HG02678 (cell line): ENCODE data around the gene ZNF134.
A peak's percentile ranks its signal among the peaks of the same experiment; 100 is the strongest.

Source experiments
- ATAC-seq: cut with Tn5 transposase; IDR thresholded peaks from one replicate; pipeline ENCODE4 v1.9.1; 2021; ENCODE audit warnings: mild to moderate bottlenecking, moderate library complexity; ENCODE audit not compliant: unreplicated experiment

ZNF134 gene

DNA sequence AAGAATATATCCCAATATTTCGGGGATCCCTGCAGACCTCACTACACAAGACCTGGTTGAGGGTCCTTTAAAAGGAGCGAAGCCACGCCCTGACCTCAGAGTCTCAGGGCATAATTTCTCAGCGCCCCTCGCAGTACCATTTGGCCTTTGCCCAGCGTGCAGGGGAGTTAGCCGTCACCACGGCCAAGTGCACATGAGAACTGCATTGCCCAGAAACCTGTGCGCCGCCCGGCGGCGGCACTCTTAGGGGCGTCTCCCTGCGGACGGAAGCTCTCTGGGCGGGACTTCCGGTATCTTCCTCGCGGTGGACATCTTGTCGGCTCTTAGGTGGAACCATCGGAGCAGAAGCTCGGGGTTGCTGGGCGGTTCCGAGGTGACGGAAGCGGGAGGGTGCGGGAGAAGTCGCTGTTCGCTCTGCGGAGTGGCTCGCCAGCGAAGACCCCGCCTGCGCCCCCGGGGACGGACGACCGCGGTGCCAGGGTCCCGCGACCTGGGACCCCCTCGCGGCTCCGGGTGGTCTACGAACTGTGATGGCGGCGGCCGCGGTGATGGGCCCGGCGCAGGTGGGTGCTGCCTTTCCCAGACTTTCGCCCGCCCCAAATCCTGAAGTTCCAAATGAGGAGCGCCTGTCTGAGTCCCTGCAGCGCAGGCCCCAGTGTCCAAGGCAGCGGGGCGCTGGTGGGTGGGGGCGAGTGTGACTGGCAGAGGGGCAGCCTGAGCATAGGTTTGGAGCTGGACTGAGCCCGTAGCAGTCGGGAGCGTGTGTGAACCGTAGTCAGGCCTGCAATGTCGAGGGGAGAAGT lies at the start of gene ZNF134:
TSS of gene ZNF134 (plus strand) at position 302 of the 803 bp plus-strand sequence. CDS start 5,227 bp downstream, outside the sequence.
- peak; percentile 99 for ATAC-seq

DNA sequence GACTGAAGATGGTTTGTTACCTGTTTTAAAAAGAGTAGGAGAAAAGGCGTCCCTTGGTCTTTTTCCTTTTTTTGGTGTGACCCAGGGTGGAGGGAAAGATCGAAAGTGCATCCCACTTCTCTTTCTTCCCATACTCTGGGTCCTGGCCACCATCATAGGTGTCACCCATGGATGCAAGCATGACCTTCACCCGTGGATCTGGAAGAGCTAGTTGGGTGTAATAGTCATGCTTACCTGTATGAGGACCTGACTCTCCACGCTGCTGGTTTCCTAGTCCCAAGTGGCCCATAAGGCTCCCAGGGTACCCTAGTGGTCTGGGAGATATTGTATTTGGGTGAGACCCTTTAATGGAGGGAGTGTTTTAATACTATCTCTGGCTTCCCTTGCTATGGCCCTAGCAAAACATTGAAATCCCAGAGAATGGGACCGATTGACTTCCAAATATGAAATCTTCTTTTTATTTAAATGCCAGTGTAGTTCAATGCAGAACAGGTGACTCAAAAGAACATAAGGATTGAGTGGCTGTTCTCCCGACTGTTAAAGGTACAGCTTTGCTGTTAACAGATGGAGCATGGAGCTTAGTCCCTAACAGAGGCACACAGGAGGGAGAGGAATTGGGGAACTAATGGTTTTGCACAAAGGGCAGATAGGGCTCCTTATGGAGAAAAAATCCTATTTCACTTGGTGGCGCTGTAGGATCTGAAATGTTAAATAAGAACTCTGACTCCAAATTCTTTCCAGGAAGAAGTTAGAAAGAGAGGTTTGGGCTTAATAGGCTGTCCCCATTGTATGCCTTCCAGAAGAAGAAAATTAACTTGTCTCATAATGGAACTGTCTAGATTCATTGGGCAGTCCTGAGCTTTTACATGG lies 47.4 kb upstream of the ZNF134 start:
- no peak for ATAC-seq

DNA sequence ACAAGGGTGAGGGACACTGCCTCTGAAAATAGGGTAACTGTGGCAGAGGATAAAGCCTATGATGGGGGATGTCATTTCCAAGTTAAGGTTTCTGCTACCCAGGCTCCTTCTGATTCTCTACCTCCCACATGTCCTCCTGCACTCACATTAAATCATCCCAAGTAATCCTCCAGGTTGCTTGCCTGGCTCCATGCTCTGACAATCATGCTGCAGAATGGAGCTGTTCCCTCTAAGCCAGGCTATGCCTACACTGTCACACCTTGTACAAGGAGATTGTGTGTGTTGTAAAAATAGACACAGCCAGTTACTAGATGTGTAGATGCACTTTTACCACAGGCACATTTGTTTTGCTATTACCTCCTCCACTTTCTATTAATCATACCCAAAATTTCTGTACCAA lies 43.3 kb upstream of the ZNF134 start:
- ATAC-seq, result no peak

DNA sequence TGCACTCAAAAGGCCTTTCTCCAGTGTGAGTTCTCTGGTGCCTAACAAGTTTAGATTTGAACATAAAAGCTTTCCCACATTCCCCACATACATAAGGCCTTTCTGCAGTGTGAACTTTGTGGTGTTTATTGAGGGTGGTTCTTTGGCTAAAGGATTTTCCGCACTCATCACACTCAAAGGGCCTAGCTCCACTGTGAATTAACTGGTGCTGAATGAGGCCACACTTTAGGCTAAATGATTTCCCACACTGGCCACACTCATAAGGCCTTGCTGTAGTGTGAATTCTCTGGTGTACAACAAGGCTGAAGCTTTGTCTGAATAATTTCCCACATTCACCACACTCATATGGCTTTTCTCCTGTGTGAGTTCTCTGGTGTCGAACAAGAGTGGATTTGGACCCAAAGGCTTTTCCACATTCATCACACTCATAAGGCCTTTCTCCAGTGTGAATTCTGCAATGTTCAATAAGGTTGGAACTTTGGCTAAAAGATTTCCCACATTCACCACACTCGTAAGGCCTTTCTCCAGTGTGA lies 41.6 kb upstream of the ZNF134 start:
- ATAC-seq, result no peak

DNA sequence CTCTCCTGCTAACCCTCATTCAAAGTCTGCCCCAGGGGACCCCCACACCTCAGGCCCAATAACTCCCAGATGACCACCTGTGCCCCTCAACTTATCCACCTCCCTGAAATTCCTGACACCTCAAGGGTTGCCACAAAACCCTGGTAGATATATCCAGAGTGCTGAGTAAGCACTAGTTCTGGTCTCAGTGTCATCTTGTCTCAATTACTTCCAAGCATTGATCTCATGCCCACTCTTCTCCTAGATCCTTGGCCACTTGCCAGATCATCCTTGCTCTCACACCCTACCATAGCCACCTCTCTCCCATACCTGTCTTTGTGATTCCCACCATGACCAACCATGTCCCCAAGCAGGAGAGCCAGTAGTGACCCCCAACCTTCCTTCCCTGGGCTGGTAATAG lies 37.4 kb upstream of the ZNF134 start:
- no peak for ATAC-seq

DNA sequence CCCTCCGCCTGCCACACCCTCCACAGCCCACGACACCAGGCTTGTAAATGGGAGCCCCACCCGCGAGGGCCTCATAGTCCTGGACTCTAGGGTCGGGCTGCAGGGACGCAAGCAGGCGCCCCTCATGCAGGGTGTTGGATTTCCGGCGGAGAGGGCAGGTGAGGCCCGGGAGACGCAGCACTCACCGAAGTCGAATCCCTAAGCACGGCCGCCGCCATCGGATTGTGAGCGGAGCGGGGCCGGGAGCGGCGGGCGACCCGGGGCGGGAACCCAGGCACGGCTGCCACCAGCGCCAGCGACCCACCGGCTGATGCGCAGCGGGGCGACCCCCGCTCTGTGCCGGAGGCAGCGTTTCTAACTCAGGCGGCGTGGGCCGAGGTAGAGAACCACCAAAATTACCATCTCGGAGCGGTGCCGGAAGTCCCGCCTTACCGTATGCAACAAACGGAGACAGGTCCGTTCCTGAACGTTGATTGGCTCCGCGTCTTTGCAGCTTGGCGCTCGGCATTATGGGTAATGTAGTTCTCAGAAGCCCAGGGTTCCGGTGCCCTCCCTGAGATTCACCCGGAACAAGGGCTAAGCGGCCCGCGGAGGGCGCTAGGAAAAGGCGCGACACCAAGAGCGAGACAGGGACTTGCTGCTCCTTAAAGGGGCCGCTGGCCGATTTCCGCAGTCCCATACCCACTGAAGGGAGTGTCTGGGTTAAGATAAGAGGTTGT lies 35.4 kb upstream of the ZNF134 start, which contains the start of gene ZNF416:
TSS of gene ZNF416 (minus strand) at position 425 of the 719 bp plus-strand sequence. CDS start at position 218, 207 bp downstream.
- peak; percentile 97 for ATAC-seq

DNA sequence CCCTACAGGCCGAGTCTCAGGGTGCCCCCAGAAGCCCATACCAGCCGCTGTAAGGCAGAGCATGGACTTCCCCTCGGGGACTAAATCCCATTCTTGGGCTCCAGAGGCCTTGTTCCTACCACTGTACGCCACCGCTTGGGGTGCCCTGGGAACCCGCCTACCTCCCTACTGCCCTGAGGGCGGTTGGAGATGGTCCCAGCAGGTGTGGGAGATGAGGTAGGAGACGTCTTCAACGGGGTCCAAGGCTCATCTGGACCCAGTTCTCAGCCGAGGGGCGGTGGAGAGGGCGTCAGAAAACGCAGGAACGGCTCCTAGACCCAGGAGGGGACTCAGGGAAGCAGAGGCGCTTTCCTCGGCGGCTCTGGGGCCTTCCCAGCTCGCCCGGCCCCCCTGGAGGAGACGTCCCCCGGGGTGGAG lies 30.9 kb upstream of the ZNF134 start:
- no peak for ATAC-seq

DNA sequence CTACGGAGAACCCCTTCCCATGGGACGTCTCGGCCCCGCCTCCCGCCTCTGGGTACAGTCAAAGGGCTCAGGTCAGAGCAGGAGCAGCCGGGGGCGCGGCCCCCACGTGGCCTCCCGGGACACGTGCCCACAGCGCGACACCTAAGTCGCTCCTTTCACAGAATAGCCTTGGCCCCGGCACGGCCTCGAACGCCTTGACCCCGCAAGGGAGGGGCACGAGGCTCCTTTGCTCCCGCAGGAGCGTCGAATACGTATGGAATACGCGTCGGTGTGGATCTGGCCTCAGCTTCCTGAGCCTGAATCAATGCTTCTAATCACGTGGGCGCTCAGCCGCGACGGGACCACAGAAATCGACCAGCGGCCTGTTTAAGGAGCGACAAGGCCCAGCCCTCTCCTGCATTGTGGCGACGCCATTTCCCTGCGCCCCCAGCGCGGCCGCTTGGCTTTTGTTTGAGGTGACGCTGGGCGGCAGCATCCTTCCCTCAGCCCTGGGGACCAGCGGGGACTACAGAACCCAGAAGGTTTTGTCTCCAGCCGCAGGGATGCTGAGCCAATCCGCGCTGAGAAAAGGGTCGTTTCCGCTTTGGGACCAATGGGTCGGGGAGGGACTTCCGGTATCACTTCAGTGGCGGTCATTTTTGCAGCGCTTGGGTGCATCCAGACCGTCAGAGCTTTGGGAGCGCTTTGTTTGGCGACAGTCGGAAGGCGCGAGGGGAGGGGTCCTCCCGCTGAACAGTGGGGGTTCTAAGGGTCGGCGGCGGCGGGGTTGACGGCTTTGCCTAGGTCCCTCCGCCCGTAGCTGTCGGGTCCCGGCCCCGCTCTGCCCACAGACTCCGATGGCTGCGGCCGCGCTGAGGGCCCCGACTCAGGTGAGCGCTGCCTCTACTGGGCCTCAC lies 30.3 kb upstream of the ZNF134 start, which contains the start of gene ZIK1:
TSS of gene ZIK1 (plus strand) at position 625 of the 896 bp plus-strand sequence. CDS start at position 837, 212 bp downstream.
- ATAC-seq, result peak; percentile 79

DNA sequence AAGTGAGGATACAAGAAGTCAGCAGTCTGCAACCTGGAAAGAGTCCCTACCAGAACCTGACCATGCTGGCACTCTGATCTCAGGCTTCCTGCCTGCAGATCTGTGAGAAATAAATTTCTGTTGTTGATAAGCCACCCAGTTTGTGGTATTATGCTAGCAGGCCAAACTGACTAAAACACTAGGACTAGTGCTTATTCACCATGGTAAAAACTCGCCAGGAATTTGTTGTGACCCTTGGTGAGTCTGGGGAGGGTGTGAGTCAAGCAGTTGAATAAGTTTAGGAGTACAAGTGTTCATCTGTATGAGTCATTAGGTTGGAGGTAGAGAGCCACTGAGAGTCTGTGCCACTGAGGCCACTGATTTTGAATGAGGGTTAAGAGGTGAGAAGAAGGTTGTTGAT lies 26.5 kb upstream of the ZNF134 start:
- ATAC-seq, result no peak

DNA sequence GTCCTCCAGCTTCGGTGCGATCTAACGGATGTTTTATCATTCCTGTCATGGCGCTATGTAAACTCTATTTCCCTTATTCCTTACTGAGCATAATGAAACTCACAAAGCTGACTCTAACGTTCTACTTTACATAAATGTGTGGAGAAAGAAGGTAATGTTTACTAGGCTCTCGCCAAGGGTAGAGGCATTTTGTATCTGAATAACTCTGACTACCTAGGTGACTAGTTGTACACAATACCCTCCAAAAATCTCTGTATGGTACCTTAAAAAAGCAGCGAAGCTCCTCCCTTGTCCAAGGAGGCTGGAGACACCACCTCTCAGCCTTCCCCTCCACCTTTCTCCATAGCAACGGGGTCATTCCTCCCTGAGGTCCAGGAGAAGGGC lies 14.7 kb upstream of the ZNF134 start:
- no peak for ATAC-seq

DNA sequence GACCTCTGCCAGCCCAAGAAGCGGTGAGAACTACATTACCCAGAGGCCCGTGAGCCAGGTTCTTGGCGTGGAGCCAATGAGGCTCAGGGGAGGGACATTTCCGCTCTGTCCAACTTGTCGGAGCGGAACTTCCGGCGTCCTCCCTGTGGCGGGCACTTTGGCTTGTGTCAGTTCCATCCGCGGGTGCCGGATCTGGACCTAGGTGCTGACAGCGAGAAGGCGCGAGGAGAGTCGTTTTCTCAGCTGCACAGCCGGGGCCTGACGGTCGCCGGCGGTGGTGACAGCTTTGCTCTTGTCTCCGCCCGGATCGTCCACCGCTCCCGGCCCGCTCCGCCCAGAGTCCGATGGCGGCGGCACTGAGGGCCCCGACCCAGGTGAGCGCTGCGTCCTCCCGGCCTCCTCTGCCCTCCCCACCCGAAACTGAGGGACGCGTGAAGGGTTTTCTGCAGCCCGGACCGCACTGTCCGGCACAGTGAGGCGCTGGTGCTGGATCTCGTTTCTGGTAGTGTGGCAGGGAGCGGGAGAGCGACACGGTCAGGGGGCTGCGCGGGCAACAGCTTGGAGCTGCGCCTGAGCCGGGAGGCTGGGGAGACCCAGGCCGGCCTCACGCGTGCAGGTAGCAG lies 14.2 kb upstream of the ZNF134 start, which contains the start of gene ZNF530:
TSS of gene ZNF530 (plus strand) at position 125 of the 623 bp plus-strand sequence. CDS start 4,461 bp downstream, outside the sequence.
- ATAC-seq, result peak; percentile 98

DNA sequence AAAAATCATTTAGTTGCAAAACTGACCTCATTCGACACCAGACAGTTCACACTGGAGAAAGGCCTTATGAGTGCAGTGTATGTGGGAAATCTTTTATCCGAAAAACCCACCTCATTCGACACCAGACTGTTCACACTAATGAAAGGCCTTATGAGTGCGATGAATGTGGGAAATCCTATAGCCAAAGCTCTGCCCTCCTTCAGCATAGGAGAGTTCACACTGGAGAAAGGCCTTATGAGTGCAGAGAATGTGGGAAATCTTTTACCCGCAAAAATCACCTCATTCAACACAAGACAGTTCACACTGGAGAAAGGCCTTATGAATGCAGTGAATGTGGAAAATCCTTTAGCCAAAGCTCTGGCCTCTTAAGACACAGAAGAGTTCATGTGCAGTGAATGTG lies 7.1 kb upstream of the ZNF134 start:
- no peak for ATAC-seq

DNA sequence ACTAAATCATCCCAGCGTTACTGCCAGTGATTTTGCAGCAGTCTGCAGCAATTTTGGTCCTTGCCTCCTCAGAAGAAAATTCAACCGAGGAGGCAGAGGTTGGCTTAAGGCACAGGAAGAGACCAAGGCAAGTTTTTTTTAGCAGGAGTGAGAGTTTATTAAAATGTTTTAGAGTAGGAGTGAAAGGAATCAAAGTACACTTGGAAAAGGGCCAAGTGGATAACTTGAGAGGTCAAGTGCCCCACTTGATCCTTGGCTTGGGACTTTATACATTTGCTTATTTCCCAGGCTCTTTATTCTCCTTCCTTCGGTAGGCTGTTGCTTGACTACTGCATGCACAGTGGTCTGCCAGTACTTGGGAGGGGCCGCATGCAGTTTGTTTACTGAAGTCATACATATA lies 2.9 kb upstream of the ZNF134 start:
- no peak for ATAC-seq

DNA sequence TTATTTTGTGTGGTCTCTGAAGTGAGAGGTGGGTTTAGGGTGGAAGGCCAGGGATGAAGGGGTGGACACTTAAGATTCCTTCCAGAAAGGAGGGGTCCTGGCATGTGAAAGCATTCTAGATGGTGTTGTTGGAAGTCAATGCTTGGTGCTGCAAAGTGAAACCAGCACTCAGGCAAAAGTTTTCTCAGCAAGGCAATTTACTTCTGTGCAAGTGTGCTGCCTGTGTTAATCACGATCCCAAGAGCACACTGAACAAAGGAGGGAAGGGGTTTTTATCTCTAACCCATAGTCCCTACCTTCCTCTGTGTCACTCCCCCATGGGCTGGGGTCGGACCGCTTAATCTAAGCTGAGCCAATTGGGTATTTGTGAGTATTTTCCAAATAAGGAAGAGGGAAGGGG lies 1.3 kb downstream of the ZNF134 start:
- ATAC-seq, result no peak

DNA sequence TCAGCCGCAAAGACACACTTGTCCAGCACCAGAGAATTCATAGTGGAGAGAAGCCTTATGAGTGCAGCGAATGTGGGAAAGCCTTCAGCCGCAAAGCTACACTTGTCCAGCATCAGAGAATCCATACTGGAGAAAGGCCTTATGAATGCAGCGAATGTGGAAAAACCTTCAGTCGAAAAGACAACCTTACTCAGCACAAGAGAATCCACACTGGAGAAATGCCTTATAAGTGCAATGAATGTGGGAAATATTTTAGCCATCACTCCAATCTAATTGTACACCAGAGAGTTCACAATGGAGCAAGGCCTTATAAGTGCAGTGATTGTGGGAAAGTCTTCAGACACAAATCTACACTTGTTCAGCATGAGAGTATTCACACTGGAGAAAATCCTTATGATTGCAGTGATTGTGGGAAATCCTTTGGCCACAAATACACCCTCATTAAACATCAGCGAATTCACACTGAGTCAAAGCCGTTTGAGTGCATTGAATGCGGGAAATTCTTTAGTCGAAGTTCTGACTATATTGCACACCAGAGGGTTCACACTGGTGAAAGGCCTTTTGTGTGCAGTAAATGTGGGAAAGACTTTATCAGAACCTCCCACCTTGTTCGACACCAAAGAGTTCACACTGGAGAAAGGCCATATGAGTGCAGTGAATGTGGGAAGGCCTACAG lies 6.8 kb downstream of the ZNF134 start:
- ATAC-seq, result no peak

DNA sequence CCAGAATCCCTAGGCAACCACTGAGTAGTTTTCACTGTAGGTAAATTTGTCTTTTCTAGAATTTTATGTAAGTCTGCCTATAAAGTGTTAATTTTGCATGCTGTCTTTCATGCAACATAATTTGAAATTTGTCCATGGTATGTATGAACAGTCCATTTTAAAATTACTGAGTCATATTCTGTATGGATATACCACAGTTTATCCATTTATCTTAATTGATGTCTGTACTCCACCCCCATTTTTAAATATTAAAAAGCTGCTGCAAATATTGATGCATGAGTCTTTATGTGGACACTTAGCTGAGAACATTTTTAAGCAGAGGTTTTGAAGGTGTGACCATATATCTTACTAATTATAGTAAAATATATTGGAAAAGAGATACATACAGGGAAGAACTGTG lies 9.0 kb downstream of the ZNF134 start:
- ATAC-seq, result no peak

DNA sequence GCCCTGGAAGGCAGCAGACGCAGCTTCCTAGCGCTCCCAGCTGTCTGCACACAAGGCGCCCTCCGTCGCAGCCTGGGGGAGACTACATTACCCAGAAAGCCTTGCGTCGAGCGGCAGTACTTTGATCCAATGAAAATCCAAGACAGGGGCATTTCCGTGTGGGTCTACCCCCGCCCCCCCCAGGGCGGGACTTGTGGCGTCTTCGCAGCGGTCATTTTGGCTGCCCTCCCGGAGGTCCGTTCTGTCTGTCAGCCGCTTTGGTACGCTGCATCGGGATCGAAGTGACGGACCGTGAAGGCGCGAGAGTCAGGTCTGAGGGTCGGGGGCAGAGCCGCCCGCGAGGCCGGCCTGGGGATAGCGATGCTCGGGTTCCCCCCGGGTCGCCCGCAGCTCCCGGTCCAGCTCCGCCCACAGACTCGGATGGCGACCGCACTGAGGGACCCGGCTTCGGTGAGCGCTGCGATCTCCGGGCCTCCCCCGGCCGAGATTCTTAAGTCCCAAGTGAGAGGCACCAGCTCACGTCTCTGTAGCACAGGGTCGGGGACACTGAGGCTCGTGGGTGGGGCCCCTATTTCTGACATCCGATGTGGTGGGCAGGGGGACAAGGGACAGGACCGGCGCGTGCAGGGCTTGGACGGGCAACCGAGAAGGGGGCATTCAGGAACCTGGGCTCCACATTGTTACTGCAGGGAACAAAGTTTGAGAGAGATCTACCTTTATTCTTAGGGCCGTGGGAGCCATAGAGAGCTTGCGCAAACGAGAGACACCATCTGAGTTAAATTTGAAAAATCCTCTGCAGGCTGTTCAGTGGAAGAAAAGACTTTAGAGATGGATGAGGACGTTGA lies 19.2 kb downstream of the ZNF134 start, which contains the start of gene ZNF211:
TSS of gene ZNF211 (plus strand) at position 182 of the 845 bp plus-strand sequence. CDS start at position 361, 179 bp downstream.
- peak; percentile 99 for ATAC-seq

DNA sequence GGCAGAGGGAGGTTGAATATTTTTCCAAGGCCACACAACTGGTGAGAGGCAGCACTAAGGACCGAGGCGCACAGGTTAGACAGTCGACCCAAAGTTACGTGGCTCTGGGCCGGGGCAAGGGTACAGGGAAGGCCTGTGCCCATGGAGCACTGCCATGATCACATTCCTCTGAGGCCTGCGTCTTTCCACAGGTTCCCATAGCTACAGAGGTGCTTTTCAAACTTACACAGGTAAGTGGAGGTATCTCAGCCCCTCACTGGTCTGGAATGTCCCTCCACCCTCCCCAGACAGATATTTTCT lies 19.7 kb downstream of the ZNF134 start:
- no peak for ATAC-seq
